Testis (tissue), 3 donors: ENCODE data around the gene LRMDA. TPM values are rescaled to one million over a fixed set of nuclear protein-coding genes. Genes with fewer than 3 reads are reported as not detected.
"Not testable (repeated sequence)": the region's sequence is repeated elsewhere in the genome, so short reads cannot be mapped to it uniquely, and the experiment has no call there.

Experiments
- DNase-seq: peaks from one replicate; pipeline ENCODE4 v3.0.0-alpha.2; 2019
- H3K27ac ChIP-seq, 2 donors: fragments of 200-600 bp; sonication (generic); one replicate each; pipeline ENCODE4 v1.5.1; 2019
- H3K27me3 ChIP-seq: fragments of 200-600 bp; sonication (generic); one replicate; pipeline ENCODE4 v1.5.1; 2019
- H3K36me3 ChIP-seq: fragments of 200-600 bp; sonication (generic); one replicate; pipeline ENCODE4 v1.5.1; 2017; ENCODE audit warnings: low read depth; ENCODE audit errors: missing control alignments
- H3K4me1 ChIP-seq: fragments of 200-600 bp; sonication (generic); one replicate; pipeline ENCODE4 v1.5.1; 2019
- H3K4me3 ChIP-seq, 2 donors: fragments of 200-600 bp; sonication (generic); one replicate each; pipeline ENCODE4 v1.5.1; 2017 to 2019
- H3K9me3 ChIP-seq: fragments of 200-600 bp; sonication (generic); one replicate; pipeline ENCODE4 v1.5.1; 2017
- CTCF ChIP-seq, 3 experiments: fragments of 450-650 bp in 2 of 3; fragments of 200-600 bp in 1 of 3; sonication (generic) in 1 of 3; IDR thresholded peaks; one replicate each; pipeline ENCODE4 v1.5.1; 2016 to 2019; ENCODE audit warnings: antibody characterized with exemption in 3 of 3, mild to moderate bottlenecking in 2 of 3, moderate library complexity in 1 of 3
- POLR2A ChIP-seq: fragments of 450-650 bp; IDR thresholded peaks from one replicate; pipeline ENCODE4 v1.6.1; 2017; ENCODE audit warnings: antibody characterized with exemption, mild to moderate bottlenecking, moderate library complexity
- WGBS, 2 donors: methylation state at CpG; one replicate each; pipeline ENCODE4 v1.1.5; 2018; 5-methylcytosine and 5-hydroxymethylcytosine counted together
- intact Hi-C: fragments of 100-400 bp; cut with DNase I; formaldehyde crosslinking; loops from one replicate; pipeline ENCODE4 v1.15.1; 2023; ENCODE audit warnings: low total_unique reads
- polyA plus RNA-seq: library from polyadenylated mRNA; stranded (reverse); fragments of 350-450 nt; fragmentation: Illumina TruSeq; extraction: RNeasy Lipid Tissue Mini Kit (QIAGEN cat#74804); gene quantifications from one replicate; pipeline ENCODE4 v1.2.3, GENCODE V29; 2014; ENCODE audit warnings: low read depth, low replicate concordance; ENCODE audit not compliant: insufficient read depth
- total RNA-seq, 2 donors: library from RNA; depleted of rRNA; stranded (reverse); fragments of >200 nt; gene quantifications; one replicate each; pipeline ENCODE4 v1.2.3, GENCODE V29; 2016

LRMDA gene
- total and polyA plus RNA-seq, 3 donors from 2014 or later = 7.6 to 13.8 (median 10.6) TPM

GRCh38 chr10:75599875-75600648 is 168.6 kb downstream of the LRMDA start:
- no peak for TF ChIP-seq CTCF (IDR thresholded peaks at IDR 0.05)
- no peak for TF ChIP-seq POLR2A
- DNase-seq = no peak
- Histone ChIP-seq H3K4me1 (no peaks in the 10 kb centered on the region), H3K27me3 (no peaks in the 10 kb centered on the region), H3K27ac (no peak overlapping the region), H3K36me3 (no peaks in the 10 kb centered on the region), H3K9me3 (no peaks in the 10 kb centered on the region), H3K4me3 (no peak overlapping the region)
- WGBS, 2 donors = 83 to 97% methylated on average over 2 of the region's 2 CpGs
- intact Hi-C loops = no loop called here

DNA sequence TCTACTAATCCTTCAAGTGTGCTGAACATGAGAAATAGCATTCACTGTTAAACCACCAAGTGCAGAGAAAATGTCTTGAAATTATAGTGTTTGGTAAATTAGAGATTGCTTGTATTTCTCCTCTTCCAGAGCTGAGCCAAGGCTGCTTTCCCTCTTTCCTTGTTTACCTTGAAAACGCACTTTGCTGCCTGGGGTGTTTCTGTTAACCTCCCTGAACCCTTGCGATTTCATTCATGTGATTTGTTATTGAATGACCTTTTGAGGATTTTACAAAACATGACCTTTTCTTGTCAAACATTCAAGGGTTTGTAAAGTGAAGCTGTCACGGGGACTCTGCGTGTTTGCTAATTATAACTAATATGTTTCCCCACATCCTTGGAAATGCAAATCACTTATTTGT is 169.4 kb downstream of the LRMDA start:
- WGBS, 2 donors = 77 to 79% methylated on average over 4 of the region's 4 CpGs
- Histone ChIP-seq H3K4me3 (no peak overlapping the region), H3K36me3 (no peaks in the 10 kb centered on the region), H3K27me3 (no peaks in the 10 kb centered on the region), H3K4me1 (no peaks in the 10 kb centered on the region), H3K9me3 (no peaks in the 10 kb centered on the region), H3K27ac (no peak overlapping the region)
- DNase-seq = no peak
- intact Hi-C loops = no loop called here
- no peak for TF ChIP-seq CTCF (IDR thresholded peaks at IDR 0.05)
- TF ChIP-seq POLR2A = no peak

DNA sequence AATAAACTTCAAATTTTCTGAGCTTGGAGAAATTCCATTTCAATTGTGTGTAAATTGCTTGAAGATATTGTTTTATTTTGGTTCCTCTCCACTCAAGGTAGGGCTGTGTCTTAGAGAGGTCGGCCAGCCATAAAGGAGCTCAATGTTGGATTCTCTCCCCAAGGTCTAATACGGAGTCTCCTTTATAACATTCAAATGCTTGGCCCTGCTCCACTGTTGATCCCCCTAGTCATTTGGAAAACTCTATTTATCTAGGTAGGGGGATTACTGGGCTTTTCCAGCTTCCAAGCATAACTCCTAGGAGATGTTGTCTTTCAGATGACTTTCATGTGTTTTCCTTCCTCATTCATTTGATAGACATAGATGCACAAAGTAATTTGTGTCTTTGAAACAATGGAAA is 170.9 kb downstream of the LRMDA start:
- Histone ChIP-seq H3K4me3 (no peak overlapping the region), H3K27me3 (no peaks in the 10 kb centered on the region), H3K9me3 (no peaks in the 10 kb centered on the region), H3K27ac (no peak overlapping the region), H3K4me1 (peaks cover 5% of the 10 kb centered on the region), H3K36me3 (no peaks in the 10 kb centered on the region)
- 82 to 95% methylated on average over 2 of the region's 2 CpGs for WGBS, 2 donors
- TF ChIP-seq CTCF (IDR thresholded peaks at IDR 0.05) = no peak
- no peak for TF ChIP-seq POLR2A
- DNase-seq = no peak
- intact Hi-C loops = no loop called here

DNA sequence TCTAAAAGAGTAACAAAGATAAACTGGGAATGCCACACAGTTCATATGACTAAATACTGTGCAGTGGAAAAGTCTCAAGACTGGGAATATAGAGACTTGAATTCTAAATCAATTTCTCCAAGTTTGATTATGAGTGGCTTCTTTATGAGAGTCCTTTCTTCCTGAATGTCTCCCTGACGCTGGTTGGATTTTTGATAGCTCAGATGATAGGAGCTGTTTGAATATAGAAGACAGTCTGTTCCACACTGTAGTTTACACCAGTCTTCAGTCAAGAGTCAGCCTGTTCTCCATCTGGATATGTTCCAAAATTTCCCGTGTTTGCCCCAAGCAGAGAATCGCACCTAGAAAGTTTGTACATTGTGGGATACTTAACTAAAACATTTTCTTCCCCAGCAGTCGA is 173.7 kb downstream of the LRMDA start:
- no peaks in the 10 kb centered on the region for H3K9me3 ChIP-seq
- H3K4me3 ChIP-seq = no peak overlapping the region
- no peaks in the 10 kb centered on the region for H3K36me3 ChIP-seq
- no peak for DNase-seq
- 75 to 82% methylated on average over 4 of the region's 4 CpGs for WGBS, 2 donors
- TF ChIP-seq POLR2A (no peak), CTCF (IDR thresholded peaks at IDR 0.05) (no peak)
- H3K4me1 ChIP-seq = peaks cover 5% of the 10 kb centered on the region
- H3K27me3 ChIP-seq = no peaks in the 10 kb centered on the region
- intact Hi-C loops = no loop called here
- H3K27ac ChIP-seq = no peak overlapping the region

GRCh38 chr10:75605795-75606194 is 174.4 kb downstream of the LRMDA start:
- 89 to 99% methylated on average over 6 of the region's 6 CpGs for WGBS, 2 donors
- H3K9me3 ChIP-seq, intact Hi-C loops: not testable (repeated sequence)

More at GRCh38 chr10:75605795-75606194, 174.4 kb downstream of the LRMDA start:
- not testable (repeated sequence) for H3K27me3 ChIP-seq, DNase-seq, H3K4me1 ChIP-seq, H3K4me3 ChIP-seq, H3K36me3 ChIP-seq, H3K27ac ChIP-seq
